Hepatocyte (in vitro differentiated cells): ENCODE data around the gene BARX2.

ENCODE experiments used
- CTCF ChIP-seq: fragments of 200-600 bp; sonication (generic); IDR thresholded peaks from 2 replicates; pipeline ENCODE4 v1.5.1; 2016; ENCODE audit warnings: antibody characterized with exemption, mild to moderate bottlenecking; ENCODE audit not compliant: poor library complexity
- EZH2 ChIP-seq: fragments of 200-600 bp; sonication (generic); IDR thresholded peaks from 2 replicates; pipeline ENCODE4 v1.6.1; 2016; ENCODE audit warnings: antibody characterized with exemption, mild to moderate bottlenecking, borderline replicate concordance

DNA sequence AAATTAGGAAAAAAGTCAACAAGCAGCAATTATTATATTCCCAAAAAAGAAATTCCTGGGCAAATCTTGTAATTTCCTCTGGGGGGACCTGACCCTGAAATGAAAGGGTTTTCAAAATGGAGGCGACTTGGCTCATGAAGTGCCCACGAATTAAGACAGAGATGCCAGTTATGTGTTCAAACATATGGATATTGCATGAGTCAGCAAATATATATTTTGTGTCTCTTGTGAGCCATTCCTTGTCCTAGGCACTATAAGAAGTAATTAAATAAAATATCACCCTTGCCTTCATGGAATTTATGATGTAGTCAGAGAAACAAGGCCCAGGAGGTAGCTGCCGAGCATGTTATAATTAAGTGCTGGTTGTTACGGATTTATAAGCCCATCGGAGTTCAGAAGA lies 68.6 kb downstream of the BARX2 start:
- TF ChIP-seq CTCF (no peak), EZH2 (no peak)
